Activated CD4-positive, alpha-beta T cell treated with anti-CD3 and anti-CD28 coated beads, Interleukin-10, Interleukin-2, amounts not matched to agents 100 ng/mL and 50 ng/mL, durations not matched to agents 16 hours and 8 hours (primary cell): ENCODE results near the gene CD79A.
"Not testable (repeated sequence)": the region's sequence is repeated elsewhere in the genome, so short reads cannot be mapped to it uniquely, and the experiment has no call there.

Source experiments
- DNase-seq: peaks from one replicate; pipeline ENCODE4 v3.0.0-alpha.2; 2020

Gene CD79A

GRCh38 chr19:41863209-41863931 is 13.7 kb upstream of the CD79A start:
- DNase-seq, result no peak

GRCh38 chr19:41864374-41864773 is 12.7 kb upstream of the CD79A start:
- no peak for DNase-seq

GRCh38 chr19:41866284-41866683 is 10.8 kb upstream of the CD79A start:
- no peak for DNase-seq

DNA sequence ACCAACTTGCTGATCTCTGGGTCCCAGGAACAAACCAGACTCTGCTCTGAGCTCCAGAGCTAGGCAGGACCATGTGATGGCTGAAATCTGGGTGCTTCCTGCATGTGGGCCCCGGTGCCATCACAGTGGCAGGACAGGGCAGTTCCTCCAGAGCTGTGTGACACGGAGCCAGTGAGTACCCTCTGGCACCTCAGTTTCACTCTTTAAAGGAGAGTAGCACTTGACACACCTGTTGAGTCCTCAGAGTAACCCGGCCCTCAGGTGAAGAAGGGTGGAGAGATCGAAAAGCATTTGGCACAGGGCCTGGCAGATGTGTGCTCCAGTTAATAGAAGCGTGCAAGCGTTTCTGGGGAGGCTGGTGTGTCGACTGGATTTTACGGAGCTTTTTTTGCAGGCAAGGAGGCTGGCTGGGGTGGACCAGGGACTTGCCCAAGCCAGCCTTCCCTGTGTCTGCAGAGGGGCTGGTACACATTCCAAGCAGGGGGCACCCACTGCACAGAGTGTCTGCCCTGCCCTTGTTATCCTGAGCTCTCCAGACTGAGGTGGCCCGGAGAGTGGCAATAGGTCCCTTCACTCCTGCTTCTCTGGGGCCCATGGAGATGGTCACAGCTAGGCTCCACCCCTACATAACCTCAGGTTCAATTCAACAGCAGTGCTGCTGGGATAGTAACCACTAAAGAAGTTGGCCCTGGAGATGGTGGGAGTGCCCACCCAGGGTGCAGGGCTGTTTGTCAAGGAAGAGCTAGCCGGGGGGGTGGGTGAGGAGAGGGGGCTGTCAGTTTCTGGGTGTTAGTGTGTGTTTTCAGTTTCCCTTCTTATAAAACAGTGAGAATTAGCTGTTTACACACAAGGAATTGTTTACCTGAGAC is 8.7 kb upstream of the CD79A start:
- DNase-seq, result no peak

DNA sequence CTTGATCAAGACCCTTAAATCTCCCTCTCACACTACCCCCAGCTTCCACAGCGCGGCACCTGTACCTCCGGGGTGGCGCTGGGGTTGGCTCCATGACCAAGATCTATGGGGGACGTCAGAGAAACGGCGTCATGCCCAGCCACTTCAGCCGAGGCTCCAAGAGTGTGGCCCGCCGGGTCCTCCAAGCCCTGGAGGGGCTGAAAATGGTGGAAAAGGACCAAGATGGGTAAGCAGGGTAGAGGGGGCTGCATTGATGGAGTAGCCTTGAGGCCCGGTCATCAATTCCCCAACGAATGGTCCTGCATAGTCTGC is 8.1 kb upstream of the CD79A start:
- DNase-seq, result no peak

DNA sequence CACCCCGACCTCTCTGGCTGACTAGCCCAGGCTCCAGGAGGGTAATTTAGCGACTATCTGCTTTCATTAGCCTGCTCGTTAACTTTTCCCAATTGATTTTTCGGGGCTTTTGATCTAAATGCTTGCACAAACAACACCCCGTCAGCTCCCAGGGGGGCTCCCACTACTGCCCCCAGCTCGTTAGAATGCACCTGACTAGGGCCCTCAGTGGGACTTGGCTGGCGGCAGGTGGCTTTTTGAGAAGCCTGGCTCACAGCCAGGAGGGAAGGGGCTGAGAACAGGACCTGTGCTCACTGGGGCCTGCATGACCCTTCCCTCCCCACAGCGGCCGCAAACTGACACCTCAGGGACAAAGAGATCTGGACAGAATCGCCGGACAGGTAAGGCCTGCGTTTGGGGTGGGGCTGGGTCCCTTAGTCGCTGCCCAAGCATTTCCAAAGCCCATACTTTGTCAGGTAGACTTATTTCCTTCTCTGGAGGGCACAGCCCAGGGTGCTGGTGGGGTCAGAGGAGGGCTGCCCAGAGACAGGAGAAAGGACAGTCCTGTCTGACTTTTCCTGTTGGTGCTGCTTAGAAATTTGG is 7.6 kb upstream of the CD79A start:
- DNase-seq, result no peak

DNA sequence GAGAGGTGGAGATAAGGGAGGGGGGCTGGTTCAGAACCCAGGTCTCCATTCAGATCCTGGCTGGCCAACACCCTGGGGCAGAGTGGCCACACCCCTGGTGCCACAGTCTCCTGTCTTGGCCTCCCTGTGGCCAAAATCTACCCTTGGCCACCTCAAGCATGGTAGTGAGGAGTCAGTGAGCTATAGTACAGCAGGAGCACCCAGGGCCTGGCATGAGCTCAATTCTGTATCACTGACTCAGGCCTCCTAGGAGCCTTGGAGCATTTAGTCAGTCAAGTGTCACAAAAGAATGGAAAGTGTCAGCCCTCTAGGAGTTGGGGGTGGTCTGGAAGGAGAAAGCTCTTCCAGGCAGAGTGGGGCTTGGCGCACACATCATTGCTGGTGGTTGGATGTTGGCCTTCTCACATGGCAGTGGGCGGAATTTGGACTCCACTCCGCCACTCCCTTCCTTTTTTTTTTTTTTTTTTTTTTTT is 6.6 kb upstream of the CD79A start:
- peak; percentile 34 for DNase-seq

- peak; percentile 92 for DNase-seq
These were observed 5.3 kb upstream of the CD79A start for GRCh38 chr19:41871573-41872383.

DNA sequence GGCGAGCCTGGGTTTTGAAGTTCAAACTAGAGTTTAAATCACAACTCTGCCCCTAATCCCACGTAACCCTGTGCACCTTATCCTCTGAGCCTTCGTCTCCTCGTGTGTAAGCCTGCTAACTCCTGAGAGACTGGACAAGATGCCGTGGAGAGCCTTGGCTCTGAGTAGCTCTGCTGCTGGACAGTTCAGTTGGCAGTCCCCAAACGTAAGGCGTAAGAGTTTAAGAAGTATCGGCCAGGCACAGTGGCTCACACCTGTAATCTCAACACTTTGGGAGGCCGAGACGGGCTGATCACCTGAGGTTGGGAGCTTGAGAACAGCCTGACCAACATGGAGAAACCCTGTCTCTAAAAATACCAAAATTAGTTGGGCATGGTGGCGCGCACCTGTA is 4.7 kb upstream of the CD79A start:
- no peak for DNase-seq

- DNase-seq, result peak; percentile 75
These were observed 4.1 kb upstream of the CD79A start for GRCh38 chr19:41872775-41873647.

- DNase-seq, result not testable (repeated sequence)
These were observed 1.1 kb upstream of the CD79A start for GRCh38 chr19:41875973-41876372.

GRCh38 chr19:41877916-41878905 is 1.1 kb downstream of the CD79A start:
- no peak for DNase-seq

GRCh38 chr19:41879080-41879479 is 2.0 kb downstream of the CD79A start:
- DNase-seq, result no peak

GRCh38 chr19:41879670-41880328 is 2.7 kb downstream of the CD79A start:
- DNase-seq, result no peak

DNA sequence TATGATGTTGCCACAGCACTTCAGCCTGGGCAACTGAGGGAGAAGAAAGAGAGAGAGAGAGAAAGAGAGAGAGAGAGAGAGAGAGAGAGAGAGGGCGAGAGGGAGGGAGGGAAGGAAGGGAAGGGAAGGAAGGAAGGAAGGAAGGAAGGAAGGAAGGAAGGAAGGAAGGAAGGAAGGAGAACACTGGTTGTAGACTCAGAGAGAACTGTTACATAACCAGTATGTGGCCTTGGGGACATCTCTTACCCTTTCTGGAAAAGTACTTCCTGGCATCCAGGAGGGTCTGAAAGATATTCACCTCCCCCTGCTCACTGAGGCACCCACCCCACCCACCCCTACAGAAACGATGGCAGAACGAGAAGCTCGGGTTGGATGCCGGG is 3.2 kb downstream of the CD79A start:
- no peak for DNase-seq

GRCh38 chr19:41882568-41883462 is 5.7 kb downstream of the CD79A start, which contains the start of gene ARHGEF1:
ARHGEF1 (plus strand) TSS chr19:41883184; CDS start chr19:41888083, 4,899 bp downstream.
- DNase-seq, result peak; percentile 68

DNA sequence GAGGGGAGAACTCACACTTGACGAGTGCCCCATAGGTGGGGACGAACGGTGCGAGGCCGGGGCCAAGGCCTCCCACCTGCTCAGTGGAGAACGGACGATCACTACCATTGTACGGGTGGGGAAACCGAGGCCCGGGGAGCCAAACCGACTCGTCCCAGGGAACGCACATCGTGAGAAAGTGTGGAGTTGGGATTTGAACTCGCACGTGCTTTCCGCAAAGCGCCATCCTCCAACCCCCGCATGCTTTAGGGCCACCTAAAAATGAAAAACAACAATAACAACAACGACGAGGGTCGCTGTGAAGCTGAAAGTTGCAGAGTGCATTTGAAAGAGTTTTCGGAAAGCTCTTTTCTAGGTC is 6.4 kb downstream of the CD79A start:
- DNase-seq, result no peak

DNA sequence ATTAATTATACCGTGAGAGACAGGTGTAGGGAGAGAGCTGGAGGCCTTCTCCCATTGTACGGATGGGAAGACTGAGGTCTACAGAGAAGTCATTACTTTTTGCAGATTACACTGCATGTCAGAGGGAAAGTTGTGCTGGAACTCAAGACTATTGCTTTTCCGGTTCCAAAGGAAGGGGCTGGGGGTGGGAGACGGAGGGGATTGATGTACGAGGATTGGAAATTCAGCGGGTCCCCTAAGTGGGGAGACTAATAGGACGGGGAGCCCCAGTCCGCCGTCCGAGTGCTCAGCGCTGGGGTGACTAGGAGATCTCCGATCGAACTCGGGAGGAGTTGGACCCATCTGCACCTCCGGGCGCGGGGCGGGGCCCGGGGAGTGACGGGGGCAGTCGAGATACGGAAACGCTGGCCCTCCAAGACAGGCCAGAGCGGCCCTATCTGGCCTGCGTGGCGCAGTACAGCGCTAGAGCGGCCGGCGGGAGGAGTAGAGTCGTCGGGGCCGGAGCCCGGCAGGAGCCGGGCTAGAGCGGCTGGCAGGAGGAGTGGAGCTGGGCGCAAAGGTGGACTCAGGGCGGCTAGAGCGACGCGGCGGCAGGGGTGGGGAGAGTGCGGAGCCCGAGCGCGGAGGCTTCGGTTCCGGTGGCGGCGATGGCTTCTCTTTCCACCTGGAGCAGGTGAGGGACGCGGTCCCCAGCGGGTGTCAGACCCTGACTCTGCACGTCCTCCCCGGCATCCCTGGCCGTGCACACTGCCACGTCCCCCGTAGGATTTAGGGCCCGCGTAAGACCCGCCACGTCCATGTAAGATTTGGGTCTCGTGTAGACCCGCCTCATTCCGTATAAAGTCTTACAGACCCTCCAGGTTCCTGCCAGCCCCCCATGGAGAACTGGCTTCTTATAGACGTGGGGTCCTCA is 7.0 kb downstream of the CD79A start:
- DNase-seq, result peak; percentile 96
